NT2/D1 (cell line): ENCODE measurements around the gene CTNNA3.

Source experiments
- DNase-seq: peaks from one replicate; pipeline ENCODE4 v3.0.0-alpha.2; 2011; ENCODE audit warnings: low read depth, low spot score
- H3K27me3 ChIP-seq: 2 replicates; pipeline ENCODE4 v1.6.0; 2011; ENCODE audit warnings: mild to moderate bottlenecking; ENCODE audit not compliant: insufficient read length, insufficient read depth
- H3K36me3 ChIP-seq: 2 replicates; pipeline ENCODE4 v1.6.1; 2011; ENCODE audit warnings: mild to moderate bottlenecking, low read length, mixed read lengths; ENCODE audit not compliant: insufficient read depth, insufficient read length
- H3K4me1 ChIP-seq: 2 replicates; pipeline ENCODE4 v1.5.1; 2011; ENCODE audit not compliant: insufficient read depth, insufficient read length
- H3K4me3 ChIP-seq: 2 replicates; pipeline ENCODE4 v1.5.1; 2011; ENCODE audit warnings: low read depth; ENCODE audit not compliant: insufficient read length
- H3K9ac ChIP-seq: 2 replicates; pipeline ENCODE4 v1.6.0; 2011; ENCODE audit warnings: low read depth; ENCODE audit not compliant: insufficient read length
- H3K9me3 ChIP-seq: 2 replicates; pipeline ENCODE4 v1.5.1; 2011; ENCODE audit warnings: mild to moderate bottlenecking, low read length; ENCODE audit not compliant: insufficient read depth
- SUZ12 ChIP-seq: IDR thresholded peaks from 2 replicates; pipeline ENCODE4 v1.6.1; 2011; ENCODE audit not compliant: insufficient read length, insufficient read depth; ENCODE audit errors: extremely low read depth
- YY1 ChIP-seq: IDR thresholded peaks from 2 replicates; pipeline ENCODE4 v1.6.1; 2011; ENCODE audit not compliant: insufficient read length, insufficient read depth
- ZNF274 ChIP-seq: IDR thresholded peaks from 2 replicates; pipeline ENCODE4 v1.6.1; 2011; ENCODE audit warnings: mild to moderate bottlenecking, low read depth, low read length

CTNNA3 gene

GRCh38 chr10:67043041-67043440 is 653.0 kb downstream of the CTNNA3 start:
- Histone ChIP-seq H3K27me3 (no peaks in the 10 kb centered on the region), H3K9me3 (no peaks in the 10 kb centered on the region), H3K4me3 (no peak overlapping the region), H3K36me3 (no peaks in the 10 kb centered on the region), H3K4me1 (no peaks in the 10 kb centered on the region), H3K9ac (no peak overlapping the region)
- no peak for DNase-seq
- TF ChIP-seq YY1 (no peak), ZNF274 (no peak), SUZ12 (no peak)

GRCh38 chr10:67036808-67037207 is 659.2 kb downstream of the CTNNA3 start:
- Histone ChIP-seq H3K27me3 (no peaks in the 10 kb centered on the region), H3K4me1 (no peaks in the 10 kb centered on the region)

GRCh38 chr10:67033878-67034277 is 662.1 kb downstream of the CTNNA3 start:
- no peak for TF ChIP-seq YY1
- no peak for TF ChIP-seq ZNF274
- no peak for TF ChIP-seq SUZ12
- Histone ChIP-seq H3K27me3 (no peaks in the 10 kb centered on the region), H3K9me3 (no peaks in the 10 kb centered on the region), H3K9ac (no peak overlapping the region), H3K36me3 (no peaks in the 10 kb centered on the region), H3K4me3 (no peak overlapping the region), H3K4me1 (no peaks in the 10 kb centered on the region)
- DNase-seq, result no peak

More at GRCh38 chr10:67036808-67037207, 659.2 kb downstream of the CTNNA3 start:
- Histone ChIP-seq H3K9ac (no peak overlapping the region), H3K36me3 (no peaks in the 10 kb centered on the region), H3K4me3 (no peak overlapping the region), H3K9me3 (no peaks in the 10 kb centered on the region)
- DNase-seq, result no peak
- no peak for TF ChIP-seq ZNF274
- TF ChIP-seq YY1, result no peak
- TF ChIP-seq SUZ12, result no peak

- no peak overlapping the region for H3K4me3 ChIP-seq
- H3K9ac ChIP-seq, result no peak overlapping the region
- no peaks in the 10 kb centered on the region for H3K27me3 ChIP-seq
- no peaks in the 10 kb centered on the region for H3K9me3 ChIP-seq
- TF ChIP-seq ZNF274 (no peak), YY1 (no peak), SUZ12 (no peak)
- no peak for DNase-seq
- no peaks in the 10 kb centered on the region for H3K36me3 ChIP-seq
- no peaks in the 10 kb centered on the region for H3K4me1 ChIP-seq
Observed at GRCh38 chr10:67022099-67022498, 673.9 kb downstream of the CTNNA3 start.

GRCh38 chr10:67017218-67017617 is 678.8 kb downstream of the CTNNA3 start:
- DNase-seq, result no peak
- H3K9me3 ChIP-seq, result no peaks in the 10 kb centered on the region
- no peaks in the 10 kb centered on the region for H3K4me1 ChIP-seq
- H3K4me3 ChIP-seq, result no peak overlapping the region
- no peak overlapping the region for H3K9ac ChIP-seq
- H3K27me3 ChIP-seq, result no peaks in the 10 kb centered on the region
- TF ChIP-seq YY1 (no peak), SUZ12 (no peak), ZNF274 (no peak)
- no peaks in the 10 kb centered on the region for H3K36me3 ChIP-seq

GRCh38 chr10:67015225-67015624 is 680.8 kb downstream of the CTNNA3 start:
- Histone ChIP-seq H3K27me3 (no peaks in the 10 kb centered on the region), H3K36me3 (no peaks in the 10 kb centered on the region), H3K4me3 (no peak overlapping the region), H3K4me1 (no peaks in the 10 kb centered on the region), H3K9ac (no peak overlapping the region), H3K9me3 (no peaks in the 10 kb centered on the region)
- no peak for DNase-seq
- TF ChIP-seq ZNF274 (no peak), SUZ12 (no peak), YY1 (no peak)

GRCh38 chr10:67011981-67012380 is 684.0 kb downstream of the CTNNA3 start:
- no peaks in the 10 kb centered on the region for H3K36me3 ChIP-seq
- H3K4me1 ChIP-seq, result no peaks in the 10 kb centered on the region
- no peaks in the 10 kb centered on the region for H3K9me3 ChIP-seq
- no peak for DNase-seq
- no peak for TF ChIP-seq ZNF274
- TF ChIP-seq YY1, result no peak
- TF ChIP-seq SUZ12, result no peak
- H3K4me3 ChIP-seq, result no peak overlapping the region
- H3K9ac ChIP-seq, result no peak overlapping the region
- H3K27me3 ChIP-seq, result no peaks in the 10 kb centered on the region

- Histone ChIP-seq H3K4me3 (no peak overlapping the region), H3K9me3 (no peaks in the 10 kb centered on the region), H3K4me1 (no peaks in the 10 kb centered on the region), H3K36me3 (no peaks in the 10 kb centered on the region), H3K9ac (no peak overlapping the region), H3K27me3 (no peaks in the 10 kb centered on the region)
- no peak for TF ChIP-seq YY1
- no peak for TF ChIP-seq ZNF274
- no peak for TF ChIP-seq SUZ12
- no peak for DNase-seq
Observed at GRCh38 chr10:67011480-67011879, 684.5 kb downstream of the CTNNA3 start.
